Heart left ventricle (tissue), 13 donors: Measurements from ENCODE around the gene NPPC.

Experiments
- POLR2A ChIP-seq, 2 donors: fragments of 450-650 bp; IDR thresholded peaks; one replicate each; pipeline ENCODE4 v1.6.1; 2017; ENCODE audit warnings: antibody characterized with exemption in 2 of 2, mild to moderate bottlenecking in 2 of 2, moderate library complexity in 2 of 2
- TF ChIP-seq, protein P1 (sequence below), 12 donors: fragments of 200-600 bp; sonication (generic) in 4 of 12; IDR thresholded peaks; one replicate each; pipeline versions ENCODE4 v1.5.0 to v1.8.0; 2018 to 2022; ENCODE audit warnings: antibody characterized with exemption in 12 of 12, mild to moderate bottlenecking in 5 of 12
- donor health status: ischemic (EF 13 %, LVEDD 7.1; RV severe dilation, severe dysfunction).
- donor health status: DM: no; HTN: yes; CAD: no.
- donor health status: DM: no; HTN: no; CAD: no.
- donor health status: ischemic (EF 25% LVEDD 6.9; RV normal size, moderate dysfunction).
- donor health status: ischemic (EF 25% LVEDD 5.7; RV mildly dilated, moderate dysfunction).
- donor health status: ischemic (EF 35%, LVEDD 5.7; RV mildly dilated, moderate dysfunction).
- donor health status: nonischemic (EF 11% LVEDD 7.7; RV severe dilation, severe dysfunction).
- donor health status: DM: yes; HTN: yes; CAD: no.
- donor health status: PGD.
- donor health status: ischemic (EF 29% LVEDD 5.4; RV normal size, mild dysfunction).
- donor health status: nonischemic (EF 23%, LVEDD 6.1; RV moderate dilation, normal function).

DNA sequence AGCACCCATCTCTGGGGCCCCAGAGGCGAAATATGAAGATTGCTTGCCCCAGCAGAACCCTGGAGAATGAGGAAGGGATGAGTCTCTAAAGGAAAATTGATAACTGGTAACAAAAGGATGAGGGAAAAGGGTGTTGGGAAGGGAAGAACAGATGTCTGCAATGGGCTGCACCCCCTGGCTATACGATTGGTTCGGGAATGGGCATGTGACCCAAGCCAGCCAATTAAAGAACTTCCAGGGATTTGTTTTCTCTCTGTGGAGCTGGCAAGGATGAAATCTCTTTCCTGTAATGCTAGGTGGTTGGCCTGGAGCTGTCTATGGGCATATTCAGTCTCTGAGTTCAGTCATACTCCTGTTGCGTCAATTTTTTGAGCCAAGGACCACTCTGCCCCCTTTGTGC lies 12.8 kb upstream of the NPPC start:
- TF ChIP-seq, protein P1, sequence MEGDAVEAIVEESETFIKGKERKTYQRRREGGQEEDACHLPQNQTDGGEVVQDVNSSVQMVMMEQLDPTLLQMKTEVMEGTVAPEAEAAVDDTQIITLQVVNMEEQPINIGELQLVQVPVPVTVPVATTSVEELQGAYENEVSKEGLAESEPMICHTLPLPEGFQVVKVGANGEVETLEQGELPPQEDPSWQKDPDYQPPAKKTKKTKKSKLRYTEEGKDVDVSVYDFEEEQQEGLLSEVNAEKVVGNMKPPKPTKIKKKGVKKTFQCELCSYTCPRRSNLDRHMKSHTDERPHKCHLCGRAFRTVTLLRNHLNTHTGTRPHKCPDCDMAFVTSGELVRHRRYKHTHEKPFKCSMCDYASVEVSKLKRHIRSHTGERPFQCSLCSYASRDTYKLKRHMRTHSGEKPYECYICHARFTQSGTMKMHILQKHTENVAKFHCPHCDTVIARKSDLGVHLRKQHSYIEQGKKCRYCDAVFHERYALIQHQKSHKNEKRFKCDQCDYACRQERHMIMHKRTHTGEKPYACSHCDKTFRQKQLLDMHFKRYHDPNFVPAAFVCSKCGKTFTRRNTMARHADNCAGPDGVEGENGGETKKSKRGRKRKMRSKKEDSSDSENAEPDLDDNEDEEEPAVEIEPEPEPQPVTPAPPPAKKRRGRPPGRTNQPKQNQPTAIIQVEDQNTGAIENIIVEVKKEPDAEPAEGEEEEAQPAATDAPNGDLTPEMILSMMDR (IDR thresholded peaks at IDR 0.05), result no peak
- TF ChIP-seq POLR2A (IDR thresholded peaks at IDR 0.05), result no peak
